ENCODE results near the gene NTN5. TPM values are rescaled to one million over a fixed set of nuclear protein-coding genes. Genes with fewer than 3 reads are reported as not detected.
"Not testable (repeated sequence)": the region's sequence is repeated elsewhere in the genome, so short reads cannot be mapped to it uniquely, and the experiment has no call there.

Gene NTN5
- under 1 TPM in 2 of 3 donors, not detected in 1; 0.23 to 0.27 TPM for polyA plus RNA-seq

DNA sequence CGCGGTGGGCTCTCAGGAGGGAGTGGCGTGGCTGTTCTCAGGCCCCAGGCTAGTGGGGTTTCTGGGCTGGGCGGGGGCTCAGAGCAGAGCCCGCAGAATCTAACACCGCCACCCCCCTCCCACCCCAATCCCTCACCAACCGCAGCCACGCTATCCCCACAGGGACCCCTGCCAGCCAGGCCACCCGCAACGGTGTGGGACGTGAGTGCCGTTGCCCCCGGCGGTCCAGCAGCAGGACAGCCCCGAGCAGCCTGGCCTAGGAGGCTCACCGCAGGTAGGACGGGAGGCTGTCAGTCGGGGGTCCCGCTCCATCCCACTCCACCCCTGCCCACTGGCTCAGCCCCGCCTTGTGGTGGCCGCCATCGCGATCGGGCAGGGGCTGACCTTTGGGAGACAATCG, at the start of gene NTN5:
Gene NTN5, minus strand, starts transcription at position 24 of the 400 bp plus-strand sequence. CDS start 2,031 bp downstream, outside the sequence.
- WGBS, 3 donors: 83 to 87% (median 84%) methylated on average over 25 of the region's 25 CpGs

DNA sequence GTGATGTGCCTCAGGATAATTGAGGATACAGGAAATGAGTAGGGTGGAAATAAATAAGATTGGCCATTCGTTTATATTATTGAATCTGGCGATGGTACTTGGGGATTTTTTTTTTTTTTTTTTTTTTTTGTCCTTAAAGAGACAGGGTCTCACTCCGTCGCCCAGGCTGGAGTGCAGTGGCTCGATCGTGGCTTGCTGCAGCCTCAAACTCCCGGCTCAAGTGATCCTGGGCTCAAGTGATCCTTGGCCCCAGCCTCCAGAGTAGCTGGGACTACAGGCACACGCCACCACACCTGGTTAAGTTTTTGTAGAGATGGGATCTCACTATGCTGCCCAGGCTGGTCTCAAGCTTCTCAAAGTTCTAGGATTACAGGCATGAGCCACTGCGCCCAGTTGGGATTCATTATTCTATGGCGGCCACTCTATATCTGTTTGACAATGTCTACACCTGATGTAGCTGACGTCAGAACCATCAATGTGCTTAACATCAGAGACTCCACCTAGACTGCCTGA, 49.4 kb upstream of the NTN5 start:
- 81 to 84% (median 84%) methylated on average over 11 of the region's 11 CpGs for WGBS, 3 donors
- H3K27ac ChIP-seq (ENCODE audit: low read depth, low read length): no peak overlapping the region

More for the DNA sequence above, at the start of gene NTN5:
- no peak within 1 kb of the TSS for H3K27ac ChIP-seq (ENCODE audit: low read depth, low read length)

DNA sequence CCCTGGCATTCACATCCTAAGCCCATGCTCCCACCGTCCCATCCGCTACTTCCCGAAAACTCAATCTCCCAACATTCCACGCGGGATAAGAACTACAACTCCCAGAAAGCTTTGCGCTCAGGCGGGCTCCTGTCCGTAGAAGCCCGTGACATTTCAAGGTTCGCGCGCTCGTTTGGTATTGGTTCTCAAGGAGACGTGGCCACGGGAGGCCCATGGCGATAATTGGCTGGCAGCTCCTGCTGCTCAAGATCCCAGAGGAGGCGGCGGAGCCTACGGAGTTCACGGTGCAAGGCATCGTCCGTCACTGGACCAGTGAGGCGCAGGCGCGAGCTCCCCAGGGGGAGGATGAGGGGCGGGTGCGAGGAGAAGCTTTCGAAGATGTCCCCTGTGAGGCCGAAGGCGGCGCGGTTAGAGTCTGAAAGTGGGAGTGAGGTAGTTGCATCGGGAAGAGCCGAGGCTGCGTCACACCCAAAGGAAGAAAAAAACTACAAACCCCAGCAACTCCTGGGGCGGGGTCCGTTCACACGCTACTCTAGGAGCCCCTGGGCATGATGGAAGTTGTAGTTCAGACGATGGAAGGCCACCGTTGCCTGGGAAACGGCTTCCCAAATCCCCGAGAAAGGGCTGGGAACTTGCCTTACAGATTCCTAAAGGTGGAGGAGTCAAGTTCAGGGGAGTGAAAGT, 47.9 kb upstream of the NTN5 start:
- H3K27ac ChIP-seq (ENCODE audit: low read depth, low read length): no peak overlapping the region
- WGBS, 3 donors: 6 to 22% (median 22%) methylated on average over 42 of the region's 42 CpGs

GRCh38 chr19:48720251-48720612, 47.4 kb upstream of the NTN5 start:
- 18 to 40% (median 28%) methylated on average over 12 of the region's 12 CpGs for WGBS, 3 donors
- H3K27ac ChIP-seq (ENCODE audit: low read depth, low read length): no peak overlapping the region

DNA sequence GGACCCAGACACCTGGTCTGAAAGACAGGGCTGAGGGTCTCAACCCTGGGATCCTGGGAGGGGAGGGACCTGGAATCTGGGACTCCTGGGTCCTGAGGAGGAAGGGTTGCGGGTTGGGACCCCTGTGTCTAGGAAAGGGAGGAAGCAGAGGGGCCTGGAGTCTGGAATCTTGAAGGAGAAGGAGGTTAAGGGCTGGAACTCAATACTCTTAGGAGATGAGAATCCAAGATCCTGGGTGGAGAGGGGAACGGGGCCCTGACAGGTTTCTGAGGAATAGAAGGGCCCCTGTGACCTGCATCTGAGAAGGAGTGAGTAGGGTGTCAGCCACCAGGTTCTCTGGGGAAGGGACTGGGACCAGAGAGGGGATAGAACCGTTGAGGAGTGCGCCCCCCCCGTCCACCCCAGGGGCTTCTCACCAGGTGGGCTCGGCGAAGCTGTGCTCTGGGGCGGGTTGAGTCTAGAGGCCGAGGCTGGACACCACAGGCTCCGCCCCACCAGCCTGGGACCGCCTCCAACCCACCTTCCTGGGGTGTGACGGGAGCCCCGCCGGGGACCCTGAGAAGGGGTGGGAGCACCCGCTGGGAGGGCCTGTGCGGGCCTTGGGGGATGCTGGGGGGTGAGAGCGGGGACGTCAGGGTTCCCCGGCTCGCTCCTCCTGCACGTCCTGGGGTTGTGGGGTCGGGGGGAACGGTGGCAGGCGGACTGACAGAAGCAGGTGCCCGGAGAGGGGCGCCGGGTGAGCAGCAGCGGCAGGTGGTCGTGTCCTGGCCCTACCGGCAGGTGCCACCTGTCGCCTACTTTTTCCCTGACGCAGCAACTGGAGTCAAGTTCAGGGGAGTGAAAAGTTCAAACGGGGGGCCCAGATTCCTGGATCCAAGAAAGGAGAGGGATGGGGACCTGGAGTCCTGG, 46.7 kb upstream of the NTN5 start, which contains the start of gene MAMSTR:
Gene MAMSTR, minus strand, starts transcription at position 463 of the 909 bp plus-strand sequence. CDS start 694 bp downstream, outside the sequence.
- 47 to 69% (median 64%) methylated on average over 27 to 33 of the region's 33 CpGs for WGBS, 3 donors

GRCh38 chr19:48718711-48719231, 46.0 kb upstream of the NTN5 start:
- H3K27ac ChIP-seq (ENCODE audit: low read depth, low read length): no peak overlapping the region
- 34 to 62% (median 56%) methylated on average over 15 of the region's 15 CpGs for WGBS, 3 donors

More for the DNA sequence above, 46.7 kb upstream of the NTN5 start, which contains the start of gene MAMSTR:
- H3K27ac ChIP-seq (ENCODE audit: low read depth, low read length): no peak within 1 kb of the TSS

GRCh38 chr19:48718106-48718505, 45.3 kb upstream of the NTN5 start:
- H3K27ac ChIP-seq (ENCODE audit: low read depth, low read length): not testable (repeated sequence)
- 91 to 96% (median 91%) methylated on average over 12 to 13 of the region's 13 CpGs for WGBS, 3 donors

GRCh38 chr19:48716562-48717291, 43.9 kb upstream of the NTN5 start:
- WGBS, 3 donors: 23 to 35% (median 35%) methylated on average over 19 to 24 of the region's 24 CpGs
- H3K27ac ChIP-seq (ENCODE audit: low read depth, low read length): no peak overlapping the region

GRCh38 chr19:48715681-48716171, 42.9 kb upstream of the NTN5 start:
- 60 to 74% (median 65%) methylated on average over 18 to 19 of the region's 19 CpGs for WGBS, 3 donors
- no peak overlapping the region for H3K27ac ChIP-seq (ENCODE audit: low read depth, low read length)

- H3K27ac ChIP-seq (ENCODE audit: low read depth, low read length): no peak overlapping the region
- 53 to 57% (median 55%) methylated on average over 26 of the region's 26 CpGs for WGBS, 3 donors
Observed at GRCh38 chr19:48714759-48715675, 42.2 kb upstream of the NTN5 start.

- WGBS, 3 donors: 0 to 1% (median 1%) methylated on average over 67 of the region's 67 CpGs
Observed at GRCh38 chr19:48713864-48714755, 41.3 kb upstream of the NTN5 start.

GRCh38 chr19:48713041-48713863, 40.4 kb upstream of the NTN5 start:
- H3K27ac ChIP-seq (ENCODE audit: low read depth, low read length): no peak overlapping the region
- 19 to 25% (median 19%) methylated on average over 24 to 25 of the region's 25 CpGs for WGBS, 3 donors

More at GRCh38 chr19:48713864-48714755, 41.3 kb upstream of the NTN5 start:
- H3K27ac ChIP-seq (ENCODE audit: low read depth, low read length): no peak overlapping the region

DNA sequence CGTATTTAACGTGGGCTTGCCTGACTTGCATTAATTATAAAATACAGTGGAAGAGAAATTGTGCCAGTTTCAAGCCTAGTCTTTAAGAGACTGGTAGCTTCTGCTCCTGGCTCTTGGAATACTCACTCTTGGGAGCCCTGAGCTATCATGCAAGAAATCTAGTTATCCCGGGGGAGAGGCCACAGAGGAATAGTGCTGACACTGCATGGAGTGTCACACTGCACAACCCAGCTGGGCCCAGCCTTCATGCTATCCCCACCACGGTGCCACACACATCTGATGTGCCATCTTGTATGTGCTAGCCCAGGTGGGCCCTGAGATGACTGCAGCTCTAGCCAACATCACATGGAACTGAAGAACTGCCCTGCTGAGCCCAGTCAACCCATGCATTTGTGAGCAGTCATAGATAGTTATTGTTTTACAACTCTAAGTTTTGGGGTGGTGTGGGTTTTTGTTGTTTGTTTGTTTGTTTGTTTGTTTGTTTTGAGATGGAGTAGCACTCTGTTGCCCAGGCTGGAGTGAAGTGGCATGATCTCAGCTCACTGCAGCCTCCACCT, 38.4 kb upstream of the NTN5 start:
- 91 to 94% (median 94%) methylated on average over 4 of the region's 4 CpGs for WGBS, 3 donors
- no peak overlapping the region for H3K27ac ChIP-seq (ENCODE audit: low read depth, low read length)

GRCh38 chr19:48708471-48708870, 35.7 kb upstream of the NTN5 start:
- 67 to 71% (median 69%) methylated on average over 10 to 11 of the region's 11 CpGs for WGBS, 3 donors
- H3K27ac ChIP-seq (ENCODE audit: low read depth, low read length): no peak overlapping the region

DNA sequence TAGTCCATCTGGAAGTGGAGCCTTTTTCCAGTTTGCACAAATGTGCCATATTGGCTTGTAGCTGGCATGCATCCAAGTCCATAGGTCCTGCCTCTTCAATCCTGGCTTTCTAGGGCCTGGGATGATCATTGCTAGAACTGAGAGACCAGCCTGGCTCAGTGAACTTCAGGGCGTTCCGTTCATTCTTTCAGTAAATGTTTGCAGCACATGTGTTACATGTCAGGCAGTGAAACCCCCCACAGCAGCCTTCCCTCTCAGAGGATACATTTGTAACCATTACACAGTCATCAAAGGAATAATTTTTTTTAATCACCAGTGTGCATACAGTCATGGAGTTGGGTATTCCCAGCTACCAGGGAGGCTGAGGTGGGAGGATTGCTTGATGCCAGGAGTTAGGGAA, 32.6 kb upstream of the NTN5 start:
- no peak overlapping the region for H3K27ac ChIP-seq (ENCODE audit: low read depth, low read length)
- 50 to 62% (median 60%) methylated on average over 2 of the region's 2 CpGs for WGBS, 3 donors
